Measurements from ENCODE around the gene DNMT3B. TPM values are rescaled to one million over a fixed set of nuclear protein-coding genes. Genes with fewer than 3 reads are reported as not detected.

Gene DNMT3B
- polyA plus RNA-seq, 6 donors from 2014 or later: 0.08 to 0.13 (median 0.10) TPM; not detected in 3

DNA sequence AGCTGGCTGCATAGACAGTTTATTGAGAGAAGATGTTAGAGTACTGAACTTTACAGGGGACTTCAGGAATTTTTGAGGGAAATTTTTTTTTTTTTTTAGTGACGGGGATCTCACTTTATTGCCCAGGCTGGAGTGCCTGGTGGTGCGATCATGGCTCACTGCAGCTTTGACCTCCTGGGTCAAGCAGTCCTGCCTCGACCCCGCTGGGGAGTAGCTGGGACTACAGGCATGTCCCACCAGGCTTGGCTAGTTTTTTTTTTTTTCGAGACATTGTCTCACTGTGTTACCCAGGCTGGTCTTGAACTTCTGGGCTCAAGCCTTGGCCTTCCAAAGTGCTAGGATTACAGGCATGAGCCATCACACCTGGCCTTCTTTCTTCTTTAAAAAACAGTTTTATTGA lies 85.8 kb downstream of the DNMT3B start:
- no peak for ATAC-seq (ENCODE audit: low read depth in 2 of 2)
- Mint-ChIP-seq H3K4me3 (no peak overlapping the region), H3K9me3 (no peaks in the 10 kb centered on the region), H3K4me1 (peaks cover 0 to 14% (median 7%) of the 10 kb centered on the region in 3 donors), H3K27me3 (no peaks in the 10 kb centered on the region), H3K27ac (peak overlapping the region in 1 of 6 donors; percentile 68), H3K36me3 (peaks cover 31 to 37% of the 10 kb centered on the region in 2 donors)
- DNase-seq: no peak

DNA sequence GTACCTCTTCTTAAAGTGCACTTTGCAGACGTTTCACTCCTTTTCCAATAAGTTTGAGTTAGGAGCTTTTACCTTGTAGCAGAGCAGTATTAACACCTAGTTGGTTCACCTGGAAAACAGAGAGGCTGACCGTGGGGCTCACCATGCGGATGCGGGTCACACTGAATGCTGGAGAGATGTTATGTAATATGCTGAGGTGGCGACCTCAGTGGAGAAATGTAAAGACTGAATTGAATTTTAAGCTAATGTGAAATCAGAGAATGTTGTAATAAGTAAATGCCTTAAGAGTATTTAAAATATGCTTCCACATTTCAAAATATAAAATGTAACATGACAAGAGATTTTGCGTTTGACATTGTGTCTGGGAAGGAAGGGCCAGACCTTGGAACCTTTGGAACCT lies 86.7 kb downstream of the DNMT3B start:
- peak overlapping the region in 2 of 6 donors; percentile 1 to 2 for H3K27ac Mint-ChIP-seq
- H3K36me3 Mint-ChIP-seq: peaks cover 31 to 37% of the 10 kb centered on the region in 2 donors

DNA sequence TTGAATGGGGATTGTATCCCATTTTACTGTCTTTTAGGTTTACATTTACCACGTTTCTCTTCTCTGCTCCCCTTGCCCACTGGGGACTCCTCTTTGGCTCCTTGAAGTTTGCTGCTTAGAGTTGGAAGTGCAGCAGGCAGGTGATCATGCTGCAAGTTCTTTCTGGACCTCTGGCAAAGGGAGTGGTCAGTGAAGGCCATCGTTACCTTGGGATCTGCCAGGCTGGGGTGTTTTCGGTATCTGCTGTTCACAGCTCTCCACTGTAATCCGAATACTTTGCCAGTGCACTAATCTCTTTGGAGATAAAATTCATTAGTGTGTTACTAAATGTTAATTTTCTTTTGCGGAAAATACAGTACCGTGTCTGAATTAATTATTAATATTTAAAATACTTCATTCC lies 87.4 kb downstream of the DNMT3B start:
- H3K27ac Mint-ChIP-seq: peak overlapping the region in 1 of 6 donors; percentile 78
- no peak for ATAC-seq (ENCODE audit: low read depth in 2 of 2)

More for the DNA sequence above, 86.7 kb downstream of the DNMT3B start:
- no peaks in the 10 kb centered on the region for H3K27me3 Mint-ChIP-seq
- H3K4me1 Mint-ChIP-seq: peaks cover 0 to 14% (median 4%) of the 10 kb centered on the region in 3 donors
- H3K9me3 Mint-ChIP-seq: no peaks in the 10 kb centered on the region
- no peak for DNase-seq
- no peak for ATAC-seq (ENCODE audit: low read depth in 2 of 2)
- H3K4me3 Mint-ChIP-seq: no peak overlapping the region

DNA sequence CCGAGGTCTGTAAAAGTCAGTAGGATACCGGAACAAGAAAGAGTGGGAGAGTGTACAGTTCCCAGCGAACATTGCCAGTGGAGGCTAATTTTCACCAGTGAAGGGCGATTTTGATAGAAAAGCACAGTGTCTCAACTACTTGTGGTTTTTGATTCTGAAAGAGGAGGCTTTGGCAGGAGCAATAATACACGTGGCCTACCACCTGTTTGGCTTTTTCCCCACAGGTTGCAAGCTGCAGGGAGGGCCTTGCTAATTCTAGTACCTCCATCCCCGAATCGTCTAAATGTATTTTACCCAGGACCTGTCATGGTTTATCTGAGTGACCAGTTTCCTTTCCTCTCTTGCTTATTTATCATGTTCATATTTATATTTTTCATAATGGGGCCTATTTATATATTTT lies 93.2 kb downstream of the DNMT3B start:
- Mint-ChIP-seq H3K36me3 (peaks cover 11 to 14% of the 10 kb centered on the region in 2 donors), H3K27me3 (no peaks in the 10 kb centered on the region)
- no peak for ATAC-seq (ENCODE audit: low read depth in 2 of 2)

More for the DNA sequence above, 87.4 kb downstream of the DNMT3B start:
- Mint-ChIP-seq H3K27me3 (no peaks in the 10 kb centered on the region), H3K4me3 (peak overlapping the region in 1 of 8 donors; percentile 47), H3K4me1 (peaks cover 0 to 9% (median 3%) of the 10 kb centered on the region in 3 donors), H3K9me3 (no peaks in the 10 kb centered on the region), H3K36me3 (peaks cover 31 to 37% of the 10 kb centered on the region in 2 donors)
- DNase-seq: no peak

DNA sequence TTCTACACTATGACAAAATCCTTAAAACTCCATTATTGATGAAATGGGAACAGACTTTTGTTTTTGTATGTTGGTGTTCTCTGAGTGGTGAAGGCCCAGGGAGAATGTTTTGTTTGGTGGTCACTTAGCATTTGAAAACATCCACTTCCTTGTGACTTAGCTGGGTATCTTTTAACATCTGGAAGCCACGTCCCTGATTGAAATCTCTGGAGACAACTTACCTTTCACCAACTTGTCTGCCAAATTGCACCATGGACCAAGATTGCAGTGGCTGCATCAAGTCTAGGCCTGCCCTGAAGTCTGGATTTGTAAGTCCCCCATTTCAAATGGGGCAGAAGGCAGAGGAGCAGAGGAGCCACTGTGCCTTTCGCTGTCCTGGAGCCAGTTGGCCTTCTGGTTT lies 96.0 kb downstream of the DNMT3B start:
- Mint-ChIP-seq H3K36me3 (peaks cover 11 to 13% of the 10 kb centered on the region in 2 donors), H3K27ac (peak overlapping the region in 2 of 6 donors; percentile 11 to 39), H3K4me1 (no peaks in the 10 kb centered on the region), H3K9me3 (no peaks in the 10 kb centered on the region), H3K4me3 (no peak overlapping the region), H3K27me3 (no peaks in the 10 kb centered on the region)
- DNase-seq: no peak
- ATAC-seq (ENCODE audit: low read depth in 2 of 2): no peak

More for the DNA sequence above, 93.2 kb downstream of the DNMT3B start:
- no peaks in the 10 kb centered on the region for H3K9me3 Mint-ChIP-seq
- no peaks in the 10 kb centered on the region for H3K4me1 Mint-ChIP-seq
- DNase-seq: no peak
- peak overlapping the region in 3 of 6 donors; percentile 61 to 65 (median 61) for H3K27ac Mint-ChIP-seq
- H3K4me3 Mint-ChIP-seq: no peak overlapping the region

Other genes starting within 250 kb of the DNMT3B start
- gene NOL4L, start 177.1 kb upstream of the DNMT3B start, polyA plus RNA-seq (ENCODE audit: low read depth in 6 of 6): 1 to 10 TPM in 5 of 6 donors, not detected in 1; 1.3 to 4.2 (median 1.5) TPM
- not detected for gene C20orf203, start 88.4 kb upstream of the DNMT3B start, polyA plus RNA-seq (ENCODE audit: low read depth in 6 of 6)
- gene COMMD7, start 18.9 kb upstream of the DNMT3B start, polyA plus RNA-seq (ENCODE audit: low read depth in 6 of 6): 10 to 100 TPM; 80.6 to 96.9 (median 85.7) TPM
- 10 to 100 TPM; 72.1 to 90.6 (median 85.3) TPM for gene MAPRE1, start 57.6 kb downstream of the DNMT3B start, polyA plus RNA-seq (ENCODE audit: low read depth in 6 of 6)
- gene EFCAB8, start 96.5 kb downstream of the DNMT3B start, polyA plus RNA-seq (ENCODE audit: low read depth in 6 of 6): not detected
- gene SUN5, start 242.0 kb downstream of the DNMT3B start, polyA plus RNA-seq (ENCODE audit: low read depth in 6 of 6): not detected
- not detected for gene BPIFB2, start 245.3 kb downstream of the DNMT3B start, polyA plus RNA-seq (ENCODE audit: low read depth in 6 of 6)

All from naive B cell (primary cell).